A673 (cell line): ENCODE results near the gene TXNRD1. TPM values are rescaled to one million over a fixed set of nuclear protein-coding genes. Genes with fewer than 3 reads are reported as not detected.
"Not testable (repeated sequence)": the region's sequence is repeated elsewhere in the genome, so short reads cannot be mapped to it uniquely, and the experiment has no call there.

Experiments used
- BruUV-seq: library from RNA; stranded (reverse); fragments of 400-500 nt; replicated peaks from 2 replicates; lab custom pipeline; 2021; lab: Mats Ljungman, UMichigan
- CTCF ChIA-PET: fragments of 300-600 bp; sonication (Branson Sonifier 250); formaldehyde crosslinking; loops from one replicate; lab custom pipeline; 2022; ENCODE audit warnings: antibody characterized with exemption; lab: Charles Lee
- POLR2A ChIA-PET: fragments of 300-600 bp; sonication (Branson Sonifier 250); formaldehyde crosslinking; loops from one replicate; lab custom pipeline; 2022; ENCODE audit warnings: antibody characterized with exemption; ENCODE audit not compliant: low non-redundant PET; lab: Charles Lee
- DNase-seq: peaks from one replicate; pipeline ENCODE4 v3.0.0-alpha.2; 2015; ENCODE audit warnings: low spot score
- H3K27ac ChIP-seq: fragments of 200-600 bp; sonication (generic); 2 replicates; pipeline ENCODE4 v1.5.1; 2016; ENCODE audit warnings: mixed run types, low read depth, mild to moderate bottlenecking, mixed read lengths, antibody characterized with exemption, low read length; ENCODE audit not compliant: poor library complexity, severe bottlenecking
- H3K27me3 ChIP-seq: fragments of 200-600 bp; sonication (generic); replicated peaks from 2 replicates; pipeline ENCODE4 v1.6.1; 2017; ENCODE audit warnings: mixed run types, low read depth, mild to moderate bottlenecking, mixed read lengths, antibody characterized with exemption, low read length; ENCODE audit not compliant: insufficient read depth, poor library complexity
- H3K36me3 ChIP-seq: fragments of 200-600 bp; sonication (generic); 2 replicates; pipeline ENCODE4 v1.6.1; 2016; ENCODE audit warnings: mixed run types, mild to moderate bottlenecking, mixed read lengths, antibody characterized with exemption, low read length; ENCODE audit not compliant: insufficient read depth, poor library complexity, severe bottlenecking
- H3K4me1 ChIP-seq: fragments of 200-600 bp; sonication (generic); 2 replicates; pipeline ENCODE4 v1.6.1; 2017; ENCODE audit warnings: mixed run types, mild to moderate bottlenecking, mixed read lengths, antibody characterized with exemption, low read length; ENCODE audit not compliant: insufficient read depth, poor library complexity, severe bottlenecking
- H3K4me3 ChIP-seq: fragments of 200-600 bp; sonication (generic); 2 replicates; pipeline ENCODE4 v1.5.1; 2016; ENCODE audit warnings: low read depth, mixed run types, mild to moderate bottlenecking, mixed read lengths, low read length; ENCODE audit not compliant: poor library complexity, severe bottlenecking
- H3K9me3 ChIP-seq: fragments of 200-600 bp; sonication (generic); 2 replicates; pipeline ENCODE4 v1.6.1; 2016; ENCODE audit warnings: mixed run types, low read depth, mild to moderate bottlenecking, mixed read lengths, antibody characterized with exemption, low read length; ENCODE audit not compliant: poor library complexity, severe bottlenecking
- CTCF ChIP-seq: fragments of 300-800, 200-600 bp; sonication (generic); conservative IDR thresholded peaks from 2 replicates; pipeline ENCODE4 v1.5.1; 2017; ENCODE audit warnings: low read depth, mild to moderate bottlenecking, antibody characterized with exemption, low read length, moderate library complexity, mixed read lengths
- EZH2 ChIP-seq: fragments of 200-600 bp; sonication (generic); IDR thresholded peaks from 2 replicates; pipeline ENCODE4 v1.6.1; 2017; ENCODE audit warnings: borderline replicate concordance, low read depth, mild to moderate bottlenecking, mixed read lengths, antibody characterized with exemption, low read length; ENCODE audit not compliant: poor library complexity, severe bottlenecking
- intact Hi-C: fragments of 100-400 bp; cut with micrococcal nuclease; formaldehyde crosslinking; loops from one replicate; pipeline ENCODE4 v1.10.0; 2022; ENCODE audit not compliant: unreplicated experiment
- total RNA-seq: library from RNA; stranded (reverse); gene quantifications from 2 replicates; pipeline ENCODE4 v1.2.3, GENCODE V29; 2021

Gene TXNRD1
- total RNA-seq, 1 experiment from 2014 or later = 226 TPM

DNA sequence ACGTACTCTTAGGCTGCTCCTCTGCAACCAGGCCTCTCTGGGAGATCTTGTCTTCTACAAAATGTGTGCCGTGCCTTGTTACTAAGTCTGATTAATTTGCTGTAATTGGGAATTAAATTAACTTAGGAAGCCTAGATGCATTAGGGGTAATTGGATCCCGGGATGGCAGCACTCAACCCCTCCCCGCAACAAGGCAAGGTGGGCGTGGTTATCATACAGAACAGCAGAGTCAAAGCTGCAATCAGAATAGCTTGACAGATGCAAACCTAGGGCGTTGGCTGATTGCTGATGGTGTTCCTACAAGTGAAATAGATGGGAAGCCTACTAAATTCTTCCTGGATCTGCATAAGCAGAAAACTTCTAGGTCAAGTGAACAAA is 43.0 kb upstream of the TXNRD1 start:
- intact Hi-C loops = no loop called here
- ChIA-PET CTCF (no interaction called here), POLR2A (no interaction called here)

DNA sequence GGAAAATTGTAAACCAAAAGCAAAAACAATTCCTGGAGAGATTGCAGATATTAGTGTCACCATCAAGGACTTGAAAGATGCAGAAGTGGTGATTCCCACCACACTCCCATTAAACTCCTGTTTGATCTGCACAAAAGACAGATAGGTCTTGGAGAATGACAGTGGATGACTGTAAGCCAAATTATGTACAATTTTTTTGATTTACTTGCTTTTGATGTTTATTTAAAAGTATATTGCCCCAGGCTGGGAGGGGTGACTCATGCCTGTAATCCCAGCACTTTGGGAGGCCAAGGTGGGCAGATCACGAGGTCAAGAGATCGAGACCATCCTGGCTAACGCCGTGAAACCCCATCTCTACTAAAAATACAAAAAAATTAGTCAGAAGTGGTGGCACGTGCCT is 41.8 kb upstream of the TXNRD1 start:
- intact Hi-C loops, CTCF ChIA-PET, DNase-seq, H3K27me3 ChIP-seq, POLR2A ChIA-PET, H3K27ac ChIP-seq, H3K9me3 ChIP-seq, H3K36me3 ChIP-seq, H3K4me1 ChIP-seq, H3K4me3 ChIP-seq, BruUV-seq: not testable (repeated sequence)

More for the DNA sequence above, 43.0 kb upstream of the TXNRD1 start:
- BruUV-seq = no TSS peak
- H3K27me3 ChIP-seq = no peaks in the 10 kb centered on the region
- no peak overlapping the region for H3K4me3 ChIP-seq
- H3K27ac ChIP-seq = no peak overlapping the region
- TF ChIP-seq EZH2 = no peak
- no peak for TF ChIP-seq CTCF
- no peaks in the 10 kb centered on the region for H3K9me3 ChIP-seq
- H3K4me1 ChIP-seq = no peaks in the 10 kb centered on the region
- no peaks in the 10 kb centered on the region for H3K36me3 ChIP-seq
- no peak for DNase-seq

DNA sequence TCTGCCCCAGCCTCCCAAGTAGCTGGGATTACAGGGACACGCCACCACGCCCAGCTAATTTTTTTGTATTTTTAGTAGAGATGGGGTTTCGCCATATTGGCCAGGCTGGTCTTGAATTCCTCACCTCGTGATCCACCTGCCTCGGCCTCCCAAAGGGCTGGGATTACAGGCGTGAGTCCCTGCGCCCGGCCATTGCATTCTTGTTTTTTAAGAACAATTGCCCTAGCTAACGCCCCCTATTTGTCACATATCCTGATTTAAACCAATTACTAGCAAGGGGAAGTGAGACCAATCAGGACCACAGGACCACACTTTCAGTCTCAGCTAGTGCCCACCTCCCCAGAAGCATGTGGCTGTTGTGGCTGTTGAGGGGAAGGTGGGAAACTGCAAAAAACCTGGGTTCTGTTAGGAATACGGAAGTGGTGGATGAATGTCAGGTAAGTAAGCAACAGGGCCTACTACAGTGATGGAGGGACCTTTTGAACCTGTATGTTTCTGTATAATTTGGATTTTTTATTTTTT is 39.8 kb upstream of the TXNRD1 start:
- Histone ChIP-seq H3K36me3 (no peaks in the 10 kb centered on the region), H3K27ac (no peak overlapping the region), H3K9me3 (no peaks in the 10 kb centered on the region), H3K27me3 (no peaks in the 10 kb centered on the region), H3K4me1 (no peaks in the 10 kb centered on the region), H3K4me3 (no peak overlapping the region)
- CTCF ChIA-PET = no interaction called here
- no peak for DNase-seq
- intact Hi-C loops = no loop called here
- no TSS peak for BruUV-seq
- POLR2A ChIA-PET = no interaction called here
- no peak for TF ChIP-seq CTCF
- TF ChIP-seq EZH2 = no peak

DNA sequence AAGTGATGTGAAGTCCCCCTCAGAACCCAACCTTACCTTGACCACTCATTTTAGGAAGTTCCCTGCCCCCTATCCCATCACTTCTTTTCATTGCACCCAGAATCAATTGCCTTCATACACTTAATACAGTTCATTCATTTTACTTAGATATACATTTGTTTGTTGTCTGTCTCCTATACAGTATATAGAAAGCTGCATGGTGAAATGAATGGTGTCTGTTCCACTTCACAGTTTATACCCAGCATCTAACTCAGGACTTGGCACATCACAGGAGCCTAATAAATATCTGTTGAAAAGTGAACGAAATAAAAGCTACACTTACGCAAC is 38.3 kb upstream of the TXNRD1 start:
- Histone ChIP-seq H3K36me3 (no peaks in the 10 kb centered on the region), H3K4me1 (no peaks in the 10 kb centered on the region), H3K9me3 (no peaks in the 10 kb centered on the region), H3K27ac (no peak overlapping the region), H3K27me3 (no peaks in the 10 kb centered on the region), H3K4me3 (no peak overlapping the region)
- no TSS peak for BruUV-seq
- intact Hi-C loops = no loop called here
- CTCF ChIA-PET = no interaction called here
- no peak for DNase-seq
- POLR2A ChIA-PET = no interaction called here
- TF ChIP-seq EZH2 (no peak), CTCF (no peak)
